ENCODE results near the gene SMCHD1.

Gene SMCHD1

GRCh38 chr18:2821695-2822094, 166.2 kb downstream of the SMCHD1 start:
- no peak for TF ChIP-seq CTCF (IDR thresholded peaks at IDR 0.05; ENCODE audit: low read depth, low read length)
- no peak for DNase-seq (ENCODE audit: extremely low read depth, low read depth)

GRCh38 chr18:2822213-2822921, 166.8 kb downstream of the SMCHD1 start:
- no peak for DNase-seq (ENCODE audit: extremely low read depth, low read depth)
- TF ChIP-seq CTCF (IDR thresholded peaks at IDR 0.05; ENCODE audit: low read depth, low read length), result no peak

GRCh38 chr18:2823202-2823601, 167.7 kb downstream of the SMCHD1 start:
- no peak for DNase-seq (ENCODE audit: extremely low read depth, low read depth)
- no peak for TF ChIP-seq CTCF (IDR thresholded peaks at IDR 0.05; ENCODE audit: low read depth, low read length)

- TF ChIP-seq CTCF (IDR thresholded peaks at IDR 0.05; ENCODE audit: low read depth, low read length), result no peak
- no peak for DNase-seq (ENCODE audit: extremely low read depth, low read depth)
Measured at GRCh38 chr18:2823966-2824365, 168.4 kb downstream of the SMCHD1 start.

GRCh38 chr18:2824865-2825264, 169.3 kb downstream of the SMCHD1 start:
- TF ChIP-seq CTCF (IDR thresholded peaks at IDR 0.05; ENCODE audit: low read depth, low read length), result no peak
- no peak for DNase-seq (ENCODE audit: extremely low read depth, low read depth)

- no peak for TF ChIP-seq CTCF (IDR thresholded peaks at IDR 0.05; ENCODE audit: low read depth, low read length)
Measured at GRCh38 chr18:2825613-2826175, 170.2 kb downstream of the SMCHD1 start.

GRCh38 chr18:2826581-2826980, 171.1 kb downstream of the SMCHD1 start:
- no peak for DNase-seq (ENCODE audit: extremely low read depth, low read depth)
- TF ChIP-seq CTCF (IDR thresholded peaks at IDR 0.05; ENCODE audit: low read depth, low read length), result no peak

More at GRCh38 chr18:2825613-2826175, 170.2 kb downstream of the SMCHD1 start:
- no peak for DNase-seq (ENCODE audit: extremely low read depth, low read depth)
